HT-29 (cell line): ENCODE data around the gene NUP160. TPM values are rescaled to one million over a fixed set of nuclear protein-coding genes. Genes with fewer than 3 reads are reported as not detected.
"Not testable (repeated sequence)": the region's sequence is repeated elsewhere in the genome, so short reads cannot be mapped to it uniquely, and the experiment has no call there.

Source experiments
- DNase-seq: peaks from one replicate; pipeline ENCODE4 v3.0.0-alpha.2; 2015; ENCODE audit warnings: low spot score
- total RNA-seq: library from RNA; depleted of rRNA; stranded (reverse); fragments of >200 nt; shearing (Covaris generic); gene quantifications from 2 replicates; pipeline ENCODE4 v1.2.3, GENCODE V29; 2014

The NUP160 gene
- total RNA-seq, 1 experiment from 2014 or later: 39.5 TPM

- no peak for DNase-seq
Observed at GRCh38 chr11:47797633-47798032, 50.5 kb downstream of the NUP160 start.

- no peak for DNase-seq
Observed at GRCh38 chr11:47791774-47792430, 56.2 kb downstream of the NUP160 start.

- DNase-seq: not testable (repeated sequence)
Observed at GRCh38 chr11:47790017-47790416, 58.1 kb downstream of the NUP160 start.

GRCh38 chr11:47788181-47788580 lies 60.0 kb downstream of the NUP160 start:
- no peak for DNase-seq

- DNase-seq: no peak
Observed at GRCh38 chr11:47786373-47786772, 61.8 kb downstream of the NUP160 start.

- no peak for DNase-seq
Observed at GRCh38 chr11:47784785-47785381, 63.3 kb downstream of the NUP160 start.

- no peak for DNase-seq
Observed at GRCh38 chr11:47783087-47783610, 65.0 kb downstream of the NUP160 start.

- no peak for DNase-seq
Observed at GRCh38 chr11:47778878-47779483, 69.2 kb downstream of the NUP160 start.

- no peak for DNase-seq
Observed at GRCh38 chr11:47775240-47775869, 72.8 kb downstream of the NUP160 start.

GRCh38 chr11:47773882-47774281 lies 74.3 kb downstream of the NUP160 start:
- no peak for DNase-seq

- not testable (repeated sequence) for DNase-seq
Observed at GRCh38 chr11:47769556-47769955, 78.6 kb downstream of the NUP160 start.

- DNase-seq: peak; percentile 86
Observed at GRCh38 chr11:47768101-47768612, 80.0 kb downstream of the NUP160 start.

- DNase-seq: peak; percentile 79
Observed at GRCh38 chr11:47766509-47767227, 81.5 kb downstream of the NUP160 start.

GRCh38 chr11:47765086-47765485 lies 83.1 kb downstream of the NUP160 start:
- no peak for DNase-seq

- not testable (repeated sequence) for DNase-seq
Observed at GRCh38 chr11:47759291-47759690, 88.9 kb downstream of the NUP160 start.

GRCh38 chr11:47756208-47756607 lies 91.9 kb downstream of the NUP160 start:
- DNase-seq: no peak

- DNase-seq: no peak
Observed at GRCh38 chr11:47750725-47751124, 97.4 kb downstream of the NUP160 start.

- DNase-seq: not testable (repeated sequence)
Observed at GRCh38 chr11:47742494-47742893, 105.7 kb downstream of the NUP160 start.

GRCh38 chr11:47737817-47738216 lies 110.3 kb downstream of the NUP160 start:
- DNase-seq: not testable (repeated sequence)

GRCh38 chr11:47732271-47732670 lies 115.9 kb downstream of the NUP160 start:
- no peak for DNase-seq

GRCh38 chr11:47731475-47731874 lies 116.7 kb downstream of the NUP160 start:
- DNase-seq: no peak
